GM18498 (cell line): ENCODE measurements around the gene SCAPER.
"Not testable (repeated sequence)": the region's sequence is repeated elsewhere in the genome, so short reads cannot be mapped to it uniquely, and the experiment has no call there.

Experiments
- ATAC-seq: cut with Tn5 transposase; IDR thresholded peaks from one replicate; pipeline ENCODE4 v1.9.1; 2021; ENCODE audit warnings: mild to moderate bottlenecking, moderate library complexity; ENCODE audit not compliant: unreplicated experiment

SCAPER gene

DNA sequence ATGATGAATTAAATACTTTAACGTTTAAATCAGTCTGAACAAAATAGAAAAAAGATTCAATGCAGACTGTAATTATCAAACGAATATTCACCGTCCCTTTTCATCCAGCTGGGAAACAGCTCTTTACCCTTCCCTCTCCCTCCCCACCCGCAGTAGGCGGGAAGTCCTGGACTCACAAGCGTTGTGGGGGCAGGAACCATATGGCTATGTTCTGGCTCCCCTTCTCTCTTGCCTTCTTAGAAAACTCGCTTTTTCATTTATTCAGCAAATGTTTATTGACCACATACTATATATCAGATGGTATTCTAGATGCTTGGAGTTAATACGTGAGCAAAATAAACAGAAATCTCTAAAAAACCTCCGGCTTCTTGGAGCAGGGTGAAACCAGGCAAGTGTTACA, 715 bp upstream of the SCAPER start:
- no peak for ATAC-seq

DNA sequence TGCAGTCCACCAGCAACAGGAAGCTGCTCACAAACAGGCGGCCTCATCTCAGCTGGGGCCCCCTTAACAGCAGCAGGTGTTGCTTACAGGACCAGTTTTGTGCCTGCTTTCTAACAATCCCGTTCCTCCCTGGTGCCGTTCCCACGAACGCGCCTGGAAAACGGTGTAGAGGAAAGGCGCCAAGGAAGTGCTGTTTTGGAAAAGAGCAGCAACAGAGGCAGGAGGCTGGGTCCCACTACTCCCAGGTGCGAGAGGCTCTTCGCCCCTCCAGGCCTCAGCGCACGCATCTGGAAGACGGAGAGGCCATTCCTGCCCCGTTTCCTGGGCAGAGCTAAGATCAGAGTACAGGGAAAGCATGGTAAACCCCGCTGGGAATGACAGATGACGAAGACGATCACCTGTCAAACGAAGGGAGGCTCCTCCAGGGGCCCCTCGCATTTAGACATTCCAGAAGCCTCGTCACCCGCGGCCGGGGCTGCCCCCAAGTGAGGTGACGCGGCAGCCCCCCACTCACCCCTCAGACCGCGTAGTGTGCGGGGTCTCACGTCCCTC, 603 bp downstream of the SCAPER start:
- peak; percentile 13 for ATAC-seq

DNA sequence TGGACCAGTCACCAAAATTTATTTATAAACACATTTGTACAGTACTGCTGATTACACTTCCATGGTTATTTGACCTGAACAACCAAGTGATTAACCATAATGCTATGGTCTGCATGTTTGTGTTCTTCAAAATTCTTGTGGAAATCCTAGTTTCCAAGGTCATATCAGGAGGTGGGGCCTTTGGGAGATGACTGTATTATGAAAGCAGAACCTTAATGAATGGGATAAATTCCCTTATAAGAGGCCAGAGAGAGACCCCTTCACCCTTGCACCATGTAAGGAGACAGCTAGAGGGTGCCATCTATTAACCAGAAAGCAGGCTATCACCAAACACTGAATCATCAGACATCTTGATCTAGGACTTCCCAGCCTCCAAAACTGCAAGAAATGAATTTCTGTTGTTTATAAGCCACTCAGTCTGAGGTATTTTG, 1.9 kb downstream of the SCAPER start:
- ATAC-seq: no peak

DNA sequence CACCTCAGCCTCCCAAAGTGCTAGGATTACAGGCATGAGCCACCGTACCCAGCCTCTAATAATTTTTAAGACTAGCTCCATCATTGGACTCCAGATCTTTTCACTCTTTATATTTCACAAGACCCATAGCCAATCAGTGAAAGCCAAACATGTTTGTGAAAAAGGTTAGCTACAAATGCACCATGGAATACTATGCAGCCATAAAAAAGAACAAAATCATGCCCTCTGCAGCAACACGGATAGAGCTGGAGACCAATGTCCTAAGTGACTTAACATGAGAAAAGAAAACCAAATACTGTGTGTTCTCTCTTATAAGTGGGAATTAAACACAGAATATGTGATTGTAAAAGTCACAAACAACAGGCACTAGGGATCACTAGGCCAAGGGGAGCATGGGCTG, 3.2 kb downstream of the SCAPER start:
- no peak for ATAC-seq

DNA sequence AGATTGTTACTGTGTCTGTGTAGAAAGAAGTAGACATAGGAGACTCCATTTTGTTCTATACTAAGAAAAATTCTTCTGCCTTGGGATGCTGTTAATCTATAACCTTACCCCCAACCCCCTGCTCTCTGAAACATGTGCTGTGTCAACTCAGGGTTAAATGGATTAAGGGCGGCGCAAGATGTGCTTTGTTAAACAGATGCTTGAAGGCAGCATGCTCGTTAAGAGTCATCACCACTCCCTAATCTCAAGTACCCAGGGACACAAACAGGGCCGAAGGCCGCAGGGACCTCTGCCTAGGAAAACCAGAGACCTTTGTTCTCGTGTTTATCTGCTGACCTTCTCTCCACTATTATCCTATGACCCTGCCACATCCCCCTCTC, 5.2 kb downstream of the SCAPER start:
- not testable (repeated sequence) for ATAC-seq

DNA sequence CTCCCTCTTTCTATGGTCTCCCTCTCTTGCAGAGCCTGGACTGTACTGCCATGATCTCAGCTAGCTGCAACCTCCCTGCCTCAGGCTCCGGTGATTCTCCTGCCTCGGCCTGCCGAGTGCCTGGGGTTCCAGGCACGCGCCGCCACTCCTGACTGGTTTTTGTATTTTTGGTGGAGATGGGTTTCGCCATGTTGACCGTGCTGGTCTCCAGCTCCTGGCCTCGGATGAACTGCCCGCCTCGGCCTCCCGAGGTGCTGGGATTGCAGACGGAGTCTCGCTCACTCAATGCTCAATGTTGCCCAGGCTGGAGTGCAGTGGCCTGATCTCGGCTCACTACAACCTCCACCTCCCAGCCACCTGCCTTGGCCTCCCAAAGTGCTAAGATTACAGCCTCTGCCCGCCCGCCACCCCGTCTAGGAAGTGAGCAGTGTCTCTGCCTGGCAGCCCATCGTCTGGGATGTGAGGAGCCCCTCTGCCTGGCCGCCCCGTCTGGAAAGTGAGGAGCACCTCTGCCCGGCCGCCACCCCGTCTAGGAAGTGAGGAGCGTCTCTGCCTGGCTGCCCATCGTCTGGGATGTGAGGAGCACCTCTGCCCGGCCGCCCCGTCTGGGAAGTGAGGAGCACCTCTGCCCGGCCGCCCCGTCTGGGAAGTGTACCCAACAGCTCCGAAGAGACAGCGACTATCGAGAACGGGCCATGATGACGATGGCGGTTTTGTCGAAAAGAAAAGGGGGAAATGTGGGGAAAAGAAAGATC, 5.8 kb downstream of the SCAPER start:
- ATAC-seq: not testable (repeated sequence)

DNA sequence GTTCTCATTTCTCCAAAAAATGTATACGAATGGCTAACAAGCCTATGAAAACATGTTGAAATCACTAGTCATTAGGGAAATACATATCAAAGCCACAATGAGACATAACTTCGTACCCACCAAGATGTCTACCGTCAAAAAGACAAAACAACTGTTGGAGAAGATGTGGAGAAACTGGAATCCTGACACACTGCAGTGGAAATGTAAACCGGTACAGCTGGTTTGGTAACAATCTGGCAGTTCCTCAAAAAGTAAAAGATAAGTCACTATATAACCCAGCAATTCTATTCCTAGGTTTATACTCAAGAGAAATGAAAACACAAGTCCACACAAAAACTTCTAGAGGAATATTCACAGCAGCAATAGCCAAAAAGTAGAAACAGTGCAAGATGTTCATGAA, 7.0 kb downstream of the SCAPER start:
- ATAC-seq: no peak

DNA sequence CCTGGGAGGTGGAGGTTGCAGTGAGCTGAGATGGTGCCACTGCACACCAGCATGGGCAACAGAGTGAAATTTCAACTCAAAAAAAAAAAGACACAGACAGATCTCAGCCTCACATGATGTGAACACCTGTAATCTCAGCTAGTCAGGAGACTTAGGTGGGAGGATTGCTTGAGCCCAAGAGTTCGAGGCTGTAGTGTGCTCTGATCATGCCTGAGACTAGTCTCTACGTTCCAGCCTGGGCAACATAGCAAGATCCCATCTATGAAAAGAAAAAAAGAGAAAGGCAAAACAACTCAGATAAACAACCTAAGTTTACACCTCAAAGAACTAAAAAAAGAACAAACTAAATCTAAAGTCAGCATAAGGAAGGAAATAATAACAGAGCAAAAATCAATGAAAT, 11.0 kb downstream of the SCAPER start:
- ATAC-seq: no peak

DNA sequence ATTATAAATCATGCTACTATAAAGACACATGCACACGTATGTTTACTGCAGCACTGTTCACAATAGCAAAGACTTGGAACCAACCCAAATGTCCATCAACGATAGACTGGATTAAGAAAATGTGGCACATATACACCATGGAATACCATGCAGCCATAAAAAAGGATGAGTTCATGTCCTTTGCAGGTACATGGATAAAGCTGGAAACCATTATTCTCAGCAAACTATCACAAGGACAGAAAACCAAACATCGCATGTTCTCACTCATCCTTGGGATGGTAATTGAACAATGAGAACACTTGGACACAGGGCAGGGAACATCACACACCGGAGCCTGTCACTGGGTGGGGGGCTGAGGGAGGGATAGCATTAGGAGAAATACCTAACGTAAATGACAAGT, 12.3 kb downstream of the SCAPER start:
- not testable (repeated sequence) for ATAC-seq

DNA sequence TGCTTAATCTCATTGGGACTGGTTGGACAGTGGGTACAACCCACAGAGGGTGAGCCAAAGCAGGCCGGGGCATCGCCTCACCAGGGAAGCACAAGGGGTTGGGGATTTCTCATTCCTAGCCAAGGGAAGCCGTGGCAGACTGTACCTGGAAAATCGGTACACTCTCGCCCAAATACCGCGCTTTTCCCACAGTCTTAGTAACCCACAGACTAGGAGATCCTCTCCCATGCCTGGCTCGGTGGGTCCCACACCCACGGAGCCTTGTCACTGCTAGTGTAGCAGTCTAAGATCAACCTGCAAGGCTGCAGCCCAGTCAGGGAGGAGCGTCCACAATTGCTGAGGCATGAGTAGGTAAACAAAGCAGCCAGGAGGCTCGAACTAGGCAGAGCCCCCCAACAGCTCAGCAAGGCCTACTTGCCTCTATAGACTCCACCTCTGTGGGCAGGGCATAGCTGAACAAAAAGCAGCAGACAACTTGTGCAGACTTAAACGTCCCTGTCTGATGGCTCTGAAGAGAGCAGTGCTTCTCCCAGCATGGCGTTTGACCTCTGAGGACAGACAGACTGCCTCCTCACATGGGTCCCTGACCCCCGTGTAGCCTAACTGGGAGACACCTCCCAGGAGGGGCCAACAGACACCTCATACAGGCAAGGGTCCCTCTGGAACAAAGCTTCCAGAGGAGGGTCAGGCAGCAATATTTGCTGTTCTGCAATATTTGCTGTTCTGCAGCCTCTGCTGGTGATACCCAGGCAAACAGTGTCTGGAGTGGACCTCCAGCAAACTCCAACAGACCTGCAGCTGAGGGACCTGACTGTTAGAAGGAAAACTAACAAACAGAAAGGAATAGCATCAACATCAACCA, 17.6 kb downstream of the SCAPER start:
- not testable (repeated sequence) for ATAC-seq

DNA sequence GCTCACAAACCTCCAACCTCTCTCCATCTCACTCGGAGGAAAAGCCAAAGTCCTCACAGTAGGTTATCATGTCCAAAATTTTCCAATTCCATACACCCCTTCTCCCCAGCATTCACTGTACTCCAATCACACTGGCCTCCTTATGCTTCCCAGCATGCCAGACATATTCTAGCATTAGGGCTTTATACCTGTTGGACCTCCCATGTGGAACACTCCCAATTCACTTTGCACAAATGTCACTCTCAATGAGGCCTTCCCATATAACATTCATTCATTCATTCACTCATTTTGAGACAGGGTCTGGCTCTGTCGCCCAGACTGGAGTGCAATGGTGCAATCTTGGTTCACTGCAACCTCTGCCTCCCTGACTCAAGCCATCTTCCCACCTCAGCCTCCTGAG, 19.9 kb downstream of the SCAPER start:
- no peak for ATAC-seq

DNA sequence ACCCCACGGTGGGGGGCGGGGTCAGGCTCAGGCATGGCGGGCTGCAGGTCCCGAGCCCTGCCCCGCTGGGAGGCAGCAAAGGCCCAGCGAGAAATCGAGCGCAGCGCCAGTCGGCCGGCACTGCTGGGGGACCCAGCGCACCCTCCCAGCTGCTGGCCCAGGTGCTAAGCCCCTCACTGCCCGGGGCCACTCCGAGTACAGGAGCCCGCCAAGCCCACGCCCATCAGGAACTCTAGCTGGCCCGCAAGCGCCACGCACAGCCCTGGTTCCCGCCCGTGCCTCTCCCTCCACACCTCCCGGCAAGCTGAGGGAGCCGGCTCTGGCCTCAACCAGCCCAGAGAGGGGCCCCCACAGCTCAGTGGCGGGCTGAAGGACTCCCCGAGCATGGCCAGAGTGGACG, 29.2 kb downstream of the SCAPER start:
- ATAC-seq: no peak

DNA sequence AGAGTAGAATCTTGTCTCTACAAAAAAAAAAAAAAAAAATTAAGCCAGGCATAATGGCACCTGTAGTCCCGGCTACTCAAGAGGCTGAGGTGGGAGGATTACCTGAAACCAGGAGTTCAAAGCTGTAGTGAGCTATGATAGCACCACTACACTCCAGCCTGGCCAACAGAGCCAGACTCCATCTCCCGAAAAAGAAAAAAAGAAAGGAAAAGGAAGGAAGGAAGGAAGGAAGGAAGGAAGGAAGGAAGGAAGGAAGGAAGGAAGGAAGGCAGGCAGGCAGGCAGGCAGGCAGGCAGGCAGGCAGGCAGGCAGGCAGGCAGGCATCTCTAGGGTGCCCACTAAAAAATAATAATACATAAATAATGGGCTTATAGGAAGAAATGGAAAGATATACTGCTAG, 32.1 kb downstream of the SCAPER start:
- ATAC-seq: not testable (repeated sequence)

DNA sequence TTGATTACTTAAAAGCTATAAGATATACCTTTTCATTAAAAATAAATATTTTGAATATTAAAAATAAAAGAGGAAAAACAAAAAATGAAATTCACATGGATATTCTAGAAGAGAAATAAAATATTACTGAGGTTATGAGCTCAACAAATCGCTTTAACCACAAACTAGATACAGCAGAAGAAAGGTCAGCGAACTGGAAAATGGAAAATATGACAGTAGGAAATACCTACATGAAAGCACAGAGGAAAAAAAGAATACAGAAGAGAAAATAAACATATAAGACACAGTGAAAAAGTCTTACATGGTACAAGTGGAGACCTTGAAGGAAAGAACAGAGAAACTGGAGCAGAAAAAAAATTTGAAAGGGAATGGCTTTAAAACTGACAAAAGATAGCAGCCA, 33.2 kb downstream of the SCAPER start:
- no peak for ATAC-seq

DNA sequence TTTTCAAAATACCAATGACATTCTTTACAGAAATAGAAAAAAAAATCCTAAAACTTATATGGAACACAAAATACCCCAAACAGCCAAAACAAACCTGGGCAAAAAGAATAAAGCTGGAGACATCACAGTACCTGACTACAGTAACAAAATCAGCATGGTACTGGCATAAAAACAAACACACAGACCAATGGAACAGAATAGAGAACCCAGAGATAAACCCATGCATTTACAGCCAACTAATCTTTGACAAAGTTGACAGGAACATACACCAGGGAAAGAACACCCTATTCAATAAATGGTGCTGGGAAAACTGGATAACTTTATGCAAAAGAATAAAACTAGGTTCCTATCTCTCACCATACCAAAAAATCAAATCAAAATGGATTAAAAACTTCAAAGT, 36.4 kb downstream of the SCAPER start:
- ATAC-seq: no peak

DNA sequence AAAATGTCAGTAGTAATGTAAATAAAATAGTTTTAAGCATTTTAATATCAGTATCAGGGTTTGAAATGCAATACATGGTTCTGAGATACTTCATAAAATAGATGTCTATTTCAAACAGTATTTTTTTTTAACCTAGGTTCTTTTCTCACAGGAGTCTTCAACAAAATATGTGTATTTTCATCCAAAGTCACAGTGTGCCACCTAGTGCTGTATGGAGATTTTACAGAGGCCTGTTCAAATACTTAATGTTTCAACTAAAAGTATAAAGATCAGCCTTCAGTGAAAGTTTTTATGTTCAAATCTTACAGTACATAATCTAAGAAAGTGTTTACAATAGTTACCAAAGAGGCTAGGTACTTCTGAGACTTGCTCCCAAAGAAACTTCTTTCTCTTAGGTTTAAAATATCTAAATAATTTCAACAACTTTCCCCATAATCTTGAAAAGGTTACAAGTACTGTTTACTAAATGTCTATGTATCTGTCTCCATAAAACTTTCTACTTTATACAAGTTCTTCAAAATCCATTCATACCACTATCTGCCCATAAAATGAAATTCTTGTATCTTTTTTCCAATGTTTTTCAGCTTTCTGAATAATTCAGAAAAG, 38.3 kb downstream of the SCAPER start:
- no peak for ATAC-seq

DNA sequence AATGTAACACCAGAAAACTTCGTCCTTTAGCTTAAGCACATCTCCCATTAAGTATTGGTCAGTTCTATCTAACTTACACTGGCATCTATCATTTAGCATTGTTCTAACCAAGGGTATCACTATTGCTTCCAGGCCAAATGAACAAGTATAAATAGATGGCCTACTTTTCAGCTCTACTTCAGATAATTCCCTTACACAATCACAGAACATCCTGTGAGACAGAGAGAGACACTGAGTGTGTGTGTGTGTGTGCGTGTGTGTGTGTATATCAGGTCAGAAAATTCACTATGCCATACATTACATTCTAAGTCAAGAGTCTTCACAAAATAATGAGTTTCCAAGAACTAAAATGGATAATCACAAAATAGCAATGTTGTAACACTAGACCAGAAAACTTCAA, 39.1 kb downstream of the SCAPER start:
- ATAC-seq: no peak

DNA sequence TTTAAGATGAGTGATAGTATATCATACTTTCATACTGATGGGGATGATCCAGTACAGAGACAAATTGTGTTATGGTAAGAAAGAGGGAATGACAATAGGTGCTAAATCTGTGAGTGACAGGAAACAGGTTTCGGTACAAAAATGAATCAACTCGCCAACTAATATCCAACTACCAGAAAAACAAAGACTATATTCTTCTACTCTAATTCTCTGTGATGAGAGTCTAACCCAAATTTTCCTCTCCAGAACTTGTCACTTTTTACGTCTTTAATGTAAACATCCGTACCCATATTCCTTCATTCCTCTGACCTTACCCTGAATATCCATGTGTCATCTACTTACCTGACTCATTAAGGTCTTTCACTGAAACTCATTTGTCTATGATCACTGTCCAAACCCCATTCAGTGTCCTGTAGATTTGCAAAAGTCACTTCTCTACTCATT, 39.6 kb downstream of the SCAPER start:
- ATAC-seq: no peak

DNA sequence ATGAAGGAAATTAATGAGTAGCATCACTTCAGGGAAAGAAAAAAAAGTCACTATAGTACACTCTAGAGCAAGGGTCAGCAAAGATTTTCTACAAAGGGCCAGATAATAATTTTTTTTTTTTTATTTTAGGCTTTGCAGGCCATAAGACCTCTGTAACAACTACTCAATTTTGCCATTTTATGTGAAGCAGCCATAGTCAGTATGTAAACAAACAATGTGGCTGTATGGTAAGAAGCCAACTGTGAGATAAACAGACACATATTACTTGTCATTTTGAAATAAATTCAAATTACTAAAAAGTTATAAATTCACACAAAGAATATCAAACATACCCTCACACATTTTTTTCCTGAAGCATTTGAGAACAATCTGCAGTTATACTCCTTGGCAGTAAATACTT, 40.6 kb downstream of the SCAPER start:
- no peak for ATAC-seq

DNA sequence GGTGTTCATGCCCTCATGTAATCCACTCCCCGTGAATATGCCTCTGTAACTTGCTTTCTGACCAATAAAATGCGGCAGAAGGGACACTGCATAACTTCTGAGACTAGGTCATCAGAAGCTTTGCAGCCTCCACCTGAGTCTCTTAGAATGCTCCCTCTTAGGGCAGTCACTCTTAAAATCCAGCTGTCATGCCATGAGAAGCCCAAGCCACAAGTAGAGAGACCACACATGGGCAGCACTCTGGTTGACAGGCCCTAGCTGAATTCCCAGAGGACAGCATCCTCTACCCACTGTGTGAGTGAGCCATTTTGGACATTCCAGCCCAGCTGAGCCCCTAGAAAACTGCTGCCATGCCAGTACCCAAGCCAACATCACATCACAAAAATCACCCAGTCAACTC, 41.4 kb downstream of the SCAPER start:
- no peak for ATAC-seq

DNA sequence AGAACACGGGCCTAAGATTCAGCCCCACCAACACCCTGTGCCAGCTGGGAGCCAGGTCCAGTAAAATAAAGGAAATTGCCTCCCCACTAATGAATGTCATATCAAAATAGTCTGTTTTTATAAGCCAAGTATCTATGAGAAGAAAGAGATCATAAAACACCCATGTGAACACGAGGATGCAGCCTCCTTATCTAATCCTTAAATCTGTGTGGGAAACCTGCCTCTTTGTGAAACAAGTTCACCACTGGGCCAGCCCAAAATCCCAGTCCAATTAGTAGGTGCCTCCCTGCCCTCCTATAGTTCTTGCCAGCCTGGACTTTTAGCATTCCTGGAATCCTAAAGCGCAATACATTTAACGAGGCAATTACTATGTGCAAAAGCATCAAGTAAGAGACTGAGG, 42.0 kb downstream of the SCAPER start:
- no peak for ATAC-seq
